Activated T-cell treated with anti-CD3 and anti-CD28 coated beads, Interleukin-2, amount 50 U/mL, for 1 hour (primary cell): ENCODE data around the gene VSX1.
A peak's percentile ranks its signal among the peaks of the same experiment; 100 is the strongest.

Source experiments
- DNase-seq: peaks from one replicate; pipeline ENCODE4 v3.0.0-alpha.2; 2020

Gene VSX1

GRCh38 chr20:25065625-25066338 lies 16.2 kb downstream of the VSX1 start:
- DNase-seq, result peak; percentile 72

GRCh38 chr20:25065072-25065624 lies 16.8 kb downstream of the VSX1 start:
- no peak for DNase-seq

GRCh38 chr20:25064561-25065071 lies 17.3 kb downstream of the VSX1 start:
- DNase-seq, result no peak

- no peak for DNase-seq
Observed at GRCh38 chr20:25063981-25064380, 18.0 kb downstream of the VSX1 start.

- DNase-seq, result no peak
Observed at GRCh38 chr20:25063546-25063945, 18.4 kb downstream of the VSX1 start.

- no peak for DNase-seq
Observed at GRCh38 chr20:25062841-25063240, 19.1 kb downstream of the VSX1 start.

GRCh38 chr20:25061821-25062530 lies 20.0 kb downstream of the VSX1 start:
- no peak for DNase-seq

- DNase-seq, result no peak
Observed at GRCh38 chr20:25061103-25061799, 20.7 kb downstream of the VSX1 start.

GRCh38 chr20:25059866-25060465 lies 22.0 kb downstream of the VSX1 start:
- no peak for DNase-seq

GRCh38 chr20:25058847-25059810 lies 22.8 kb downstream of the VSX1 start:
- no peak for DNase-seq

- peak; percentile 81 for DNase-seq
Observed at GRCh38 chr20:25058051-25058846, 23.7 kb downstream of the VSX1 start, which contains the start of gene ACSS1. Gene ACSS1 (minus strand): TSS chr20:25058139. CDS start chr20:25058102, 37 bp downstream.

GRCh38 chr20:25057234-25058050 lies 24.5 kb downstream of the VSX1 start:
- DNase-seq, result peak; percentile 81

- no peak for DNase-seq
Observed at GRCh38 chr20:25056690-25057233, 25.2 kb downstream of the VSX1 start.

- DNase-seq, result no peak
Observed at GRCh38 chr20:25055711-25056495, 26.0 kb downstream of the VSX1 start.

GRCh38 chr20:25054995-25055629 lies 26.8 kb downstream of the VSX1 start:
- no peak for DNase-seq

- DNase-seq, result no peak
Observed at GRCh38 chr20:25054096-25054820, 27.7 kb downstream of the VSX1 start.
